ENCODE measurements around the gene LRP1B.

- TF ChIP-seq POLR2AphosphoS5 (IDR thresholded peaks at IDR 0.05) (no peak), CTCF (IDR thresholded peaks at IDR 0.05) (no peak)
Measured at GRCh38 chr2:141467331-141467730, 663.5 kb downstream of the LRP1B start.

All from breast epithelium (tissue), 3 donors.